Measurements from ENCODE around the gene DAPK3. TPM values are rescaled to one million over a fixed set of nuclear protein-coding genes. Genes with fewer than 3 reads are reported as not detected.
"Not testable (repeated sequence)": the region's sequence is repeated elsewhere in the genome, so short reads cannot be mapped to it uniquely, and the experiment has no call there.

DAPK3 gene
- total and polyA plus RNA-seq, 12 donors = 72.5 to 222 (median 112) TPM

DNA sequence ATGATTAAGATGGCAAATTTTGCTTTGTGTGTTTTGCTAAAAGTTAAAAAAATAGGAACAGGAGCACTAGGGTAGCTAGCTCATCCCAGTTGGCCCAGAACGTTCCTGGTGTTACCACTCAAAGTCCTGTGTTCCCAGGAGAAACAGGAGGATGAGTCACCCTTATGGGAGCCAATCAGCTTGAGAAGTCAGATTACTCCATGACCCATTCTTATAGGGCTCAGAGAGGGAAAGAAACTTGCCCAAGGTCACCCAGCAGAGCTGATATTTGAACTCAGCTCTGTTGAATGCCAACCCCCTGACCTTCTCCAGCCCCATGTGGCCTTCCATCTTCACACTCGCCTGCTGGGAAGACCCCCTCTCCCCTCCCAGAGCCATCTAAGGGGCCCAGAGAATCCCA lies 25.1 kb downstream of the DAPK3 start:
- no peak for ATAC-seq
- 46 to 49% methylated on average over 2 of the region's 2 CpGs for WGBS, 2 donors
- Histone ChIP-seq H3K27ac (peak overlapping the region in 6 of 10 donors; percentile 17 to 86 (median 50)), H3K4me3 (no peak overlapping the region), H3K9me3 (no peaks in the 10 kb centered on the region), H3K27me3 (no peaks in the 10 kb centered on the region), H3K36me3 (peaks cover 0 to 34% (median 0%) of the 10 kb centered on the region in 9 donors), H3K4me1 (peaks cover 5 to 24% (median 11%) of the 10 kb centered on the region in 9 donors)
- intact Hi-C loops (cut with DNase I) = no loop called here
- TF ChIP-seq, protein P1, sequence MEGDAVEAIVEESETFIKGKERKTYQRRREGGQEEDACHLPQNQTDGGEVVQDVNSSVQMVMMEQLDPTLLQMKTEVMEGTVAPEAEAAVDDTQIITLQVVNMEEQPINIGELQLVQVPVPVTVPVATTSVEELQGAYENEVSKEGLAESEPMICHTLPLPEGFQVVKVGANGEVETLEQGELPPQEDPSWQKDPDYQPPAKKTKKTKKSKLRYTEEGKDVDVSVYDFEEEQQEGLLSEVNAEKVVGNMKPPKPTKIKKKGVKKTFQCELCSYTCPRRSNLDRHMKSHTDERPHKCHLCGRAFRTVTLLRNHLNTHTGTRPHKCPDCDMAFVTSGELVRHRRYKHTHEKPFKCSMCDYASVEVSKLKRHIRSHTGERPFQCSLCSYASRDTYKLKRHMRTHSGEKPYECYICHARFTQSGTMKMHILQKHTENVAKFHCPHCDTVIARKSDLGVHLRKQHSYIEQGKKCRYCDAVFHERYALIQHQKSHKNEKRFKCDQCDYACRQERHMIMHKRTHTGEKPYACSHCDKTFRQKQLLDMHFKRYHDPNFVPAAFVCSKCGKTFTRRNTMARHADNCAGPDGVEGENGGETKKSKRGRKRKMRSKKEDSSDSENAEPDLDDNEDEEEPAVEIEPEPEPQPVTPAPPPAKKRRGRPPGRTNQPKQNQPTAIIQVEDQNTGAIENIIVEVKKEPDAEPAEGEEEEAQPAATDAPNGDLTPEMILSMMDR (IDR thresholded peaks at IDR 0.05) = no peak
- no peak for DNase-seq

DNA sequence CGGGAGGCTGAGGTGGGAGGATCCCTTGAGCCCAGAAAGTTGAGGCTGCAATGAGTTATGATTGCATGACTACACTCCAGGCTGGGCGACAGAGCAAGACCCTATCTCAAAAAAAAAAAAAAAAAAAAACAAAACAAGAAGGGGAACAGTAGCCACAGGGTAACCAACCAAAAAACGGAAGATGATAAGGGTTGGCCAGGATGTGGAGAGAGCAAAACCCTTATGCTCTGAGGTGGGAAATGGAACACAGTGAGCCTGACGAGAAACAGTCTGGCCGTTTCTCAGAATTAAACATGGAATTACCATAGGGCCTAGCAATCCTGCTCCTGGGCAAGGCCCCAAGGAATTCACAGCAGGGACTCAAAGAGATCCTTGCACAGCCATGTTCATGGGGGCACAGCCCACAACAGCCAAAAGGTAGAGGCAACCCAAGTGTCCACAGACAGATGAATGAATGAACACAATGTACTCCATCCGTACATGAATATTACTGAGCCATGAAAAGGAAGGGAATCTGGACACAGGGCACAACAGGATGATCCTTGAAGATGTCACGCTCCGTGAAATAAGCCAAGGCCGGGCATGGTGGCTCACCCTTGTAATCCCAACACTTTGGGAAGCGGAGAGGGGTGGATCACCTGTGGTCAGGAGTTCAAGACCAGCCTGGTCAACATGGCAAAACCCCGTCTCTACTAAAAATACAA lies 26.7 kb downstream of the DAPK3 start:
- TF ChIP-seq, protein P1 (IDR thresholded peaks at IDR 0.05) = no peak

DNA sequence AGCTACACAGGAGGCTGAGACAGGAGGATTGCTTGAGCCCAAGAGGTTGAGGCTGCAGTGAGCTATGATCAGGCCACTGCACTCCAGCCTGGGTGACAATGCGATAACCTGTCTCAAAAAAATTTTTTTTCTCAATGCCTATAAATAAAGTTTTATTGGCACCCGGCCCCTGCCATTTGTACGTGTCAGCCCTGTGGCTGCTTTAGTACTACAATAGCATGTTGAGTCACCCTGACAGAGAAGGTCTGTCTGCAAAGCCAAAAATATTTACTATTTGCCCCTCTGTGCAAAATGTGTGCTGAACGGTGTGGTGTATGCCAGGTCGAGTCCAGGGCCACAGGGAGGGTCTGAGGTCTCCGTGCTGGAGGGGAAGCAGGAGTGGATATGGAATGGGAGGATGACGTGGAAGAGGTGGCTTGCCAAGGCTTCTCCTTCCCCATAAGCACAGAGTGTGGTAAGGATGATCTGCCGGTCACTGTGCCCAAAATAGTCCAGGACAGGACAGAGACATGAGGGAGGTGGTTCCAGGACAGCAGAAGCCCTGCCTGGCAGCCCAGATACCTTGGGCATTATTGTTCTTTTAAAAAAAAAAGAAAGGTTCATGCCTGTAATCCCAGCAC lies 28.0 kb downstream of the DAPK3 start:
- DNase-seq = peak in 1 of 2 donors; percentile 66
- H3K27ac ChIP-seq = peak overlapping the region; percentile 39 to 86 (median 77)
- 38 to 57% methylated on average over 8 of the region's 8 CpGs for WGBS, 2 donors

More for the DNA sequence above, 26.7 kb downstream of the DAPK3 start:
- 69 to 70% methylated on average over 11 of the region's 11 CpGs for WGBS, 2 donors
- H3K27ac ChIP-seq = peak overlapping the region in 9 of 10 donors; percentile 44 to 86 (median 81)
- DNase-seq (no peak), ATAC-seq (peak in 1 of 8 donors; percentile 14)
- H3K9me3 ChIP-seq = no peaks in the 10 kb centered on the region
- H3K27me3 ChIP-seq = no peaks in the 10 kb centered on the region
- H3K4me3 ChIP-seq = no peak overlapping the region
- H3K4me1 ChIP-seq = peaks cover 0 to 16% (median 6%) of the 10 kb centered on the region in 9 donors
- intact Hi-C loops (cut with DNase I) = no loop called here
- peaks cover 0 to 45% (median 0%) of the 10 kb centered on the region in 9 donors for H3K36me3 ChIP-seq

DNA sequence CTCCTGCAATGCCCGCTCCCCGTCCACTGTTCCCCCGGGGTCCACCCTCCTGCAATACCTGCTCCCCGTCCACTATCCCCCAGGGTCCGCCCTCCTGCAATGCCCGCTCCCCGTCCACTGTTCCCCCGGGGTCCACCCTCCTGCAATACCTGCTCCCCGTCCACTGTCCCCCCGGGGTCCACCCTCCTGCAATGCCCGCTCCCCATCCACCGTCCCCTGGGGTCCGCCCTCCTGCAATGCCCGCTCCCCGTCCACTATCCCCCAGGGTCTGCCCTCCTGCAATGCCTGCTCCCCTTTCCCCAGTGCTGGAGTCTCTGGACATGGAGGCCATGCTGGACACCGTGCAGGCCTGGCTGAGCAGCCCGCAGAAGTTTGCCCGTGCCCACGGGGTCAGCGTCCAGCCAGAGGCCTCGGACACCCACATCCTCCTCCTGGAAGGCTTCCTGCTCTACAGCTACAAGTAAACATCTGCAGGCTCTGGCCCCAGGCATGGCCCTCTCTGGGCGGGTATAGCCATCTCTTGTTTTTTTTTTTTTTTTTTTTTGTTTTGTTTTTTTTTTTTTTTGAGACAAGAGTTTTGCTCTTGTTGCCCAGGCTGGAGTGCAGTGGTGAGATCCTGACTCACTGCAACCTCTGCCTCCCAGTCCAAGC lies 32.5 kb downstream of the DAPK3 start:
- Histone ChIP-seq H3K27me3 (peaks cover 0 to 19% (median 7%) of the 10 kb centered on the region in 7 donors), H3K4me1 (peaks cover 0 to 15% (median 3%) of the 10 kb centered on the region in 9 donors), H3K36me3 (peaks cover 0 to 30% (median 0%) of the 10 kb centered on the region in 9 donors)
- H3K27ac ChIP-seq; H3K4me3 ChIP-seq; intact Hi-C loops (cut with DNase I); H3K9me3 ChIP-seq; DNase-seq; ATAC-seq: not testable (repeated sequence)
- 88 to 92% methylated on average over 22 of the region's 22 CpGs for WGBS, 2 donors

More for the DNA sequence above, 28.0 kb downstream of the DAPK3 start:
- peaks cover 0 to 16% (median 6%) of the 10 kb centered on the region in 9 donors for H3K4me1 ChIP-seq
- TF ChIP-seq, protein P1 (IDR thresholded peaks at IDR 0.05) = no peak
- no peak overlapping the region for H3K4me3 ChIP-seq
- H3K9me3 ChIP-seq = no peaks in the 10 kb centered on the region
- peaks cover 0 to 45% (median 0%) of the 10 kb centered on the region in 9 donors for H3K36me3 ChIP-seq
- intact Hi-C loops (cut with DNase I) = no loop called here
- no peaks in the 10 kb centered on the region for H3K27me3 ChIP-seq
- ATAC-seq = peak; percentile 64 to 93 (median 88)

All from heart right ventricle (tissue), 16 donors.